Measurements from ENCODE around the gene RUNX1. TPM values are rescaled to one million over a fixed set of nuclear protein-coding genes. Genes with fewer than 3 reads are reported as not detected.

Gene RUNX1
- total and polyA plus RNA-seq, 2 of the 13 experiments (the other 11 are each of a cell fraction or from before 2014, with no cell fraction given), result 5.4 to 6.4 TPM

DNA sequence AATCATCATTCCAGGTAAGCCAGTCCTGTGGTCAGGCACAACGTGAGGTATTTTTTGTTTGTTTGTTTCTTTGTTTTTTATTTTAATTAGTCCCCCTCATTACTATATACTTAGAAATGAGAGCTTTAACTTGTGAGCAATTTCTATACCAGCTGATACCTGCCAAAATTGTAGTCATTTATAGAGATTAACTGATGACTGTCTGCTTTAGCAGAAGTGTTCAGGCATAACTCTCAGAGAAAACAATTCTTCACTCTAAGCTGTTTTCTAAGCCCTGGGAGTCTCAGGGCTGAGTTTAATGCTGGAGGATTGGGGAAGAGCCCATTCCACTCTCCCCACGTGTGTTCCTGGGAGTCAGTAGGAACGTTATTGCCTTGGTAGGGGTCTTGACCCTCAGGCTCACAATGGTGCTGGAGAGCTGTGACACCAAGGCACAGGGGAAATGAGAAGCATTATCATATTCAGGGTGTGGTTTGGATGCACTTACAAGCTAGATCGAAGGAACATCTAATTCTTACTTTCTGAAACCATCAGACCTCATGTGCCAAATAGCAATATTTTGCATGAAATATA lies 212.1 kb downstream of the RUNX1 start:
- POLR2A ChIA-PET, result interaction anchor here (0.9 to 7.2 kb wide), 12 partner anchors 19 to 204 kb away, joined by 3 to 92 read pairs (median 11); no protein-coding TSS in a partner anchor
- intact Hi-C loops (cut with micrococcal nuclease; ENCODE audit: unreplicated experiment), result loop anchor here (5.0 kb wide), 2 partner anchors 35 to 90 kb away; no protein-coding TSS in a partner anchor
- CTCF ChIA-PET (ENCODE audit: low intra/inter-chr PET ratio, low total read pairs), result no interaction called here
- DNase-seq (ENCODE audit: low spot score) (no peak), ATAC-seq (no peak), FAIRE-seq (no peak)
- peak overlapping the region; percentile 19 to 45 (median 34) for H3K4me3 ChIP-seq (replicated peaks in 1 of 3; ENCODE audit: insufficient read depth in 1 of 3, low read depth in 2 of 3, low read length in 3 of 3)
- H3K27me3 ChIP-seq (ENCODE audit: control insufficient read depth in 1 of 2, insufficient read depth in 2 of 2, low read length in 2 of 2), result no peaks in the 10 kb centered on the region
- TF ChIP-seq ARNTL (CRISPR knock-in tag; IDR thresholded peaks at IDR 0.05), result no peak
- no peak for TF ChIP-seq GTF2F1 (IDR thresholded peaks at IDR 0.05; ENCODE audit: low read length)
- TF ChIP-seq ISL2 (CRISPR knock-in tag; IDR thresholded peaks at IDR 0.05), result 0 out of 2 replicates have a peak, but pooled peaks have one; percentile 8
- WGBS (ENCODE audit: low lambda C conversion rate), result 19% methylated on average over 4 of the region's 4 CpGs
- no peak overlapping the region for H2AFZ ChIP-seq (ENCODE audit: low read length)
- peaks cover 61% of the 10 kb centered on the region for H3K4me1 ChIP-seq (ENCODE audit: insufficient read depth, low read length)
- H3K36me3 ChIP-seq (replicated peaks in 1 of 2; ENCODE audit: control insufficient read depth in 1 of 2, insufficient read depth in 2 of 2, low read length in 2 of 2), result peaks cover 10 to 44% of the 10 kb centered on the region in 2 experiments; a peak in 4 of 5 replicates
- H4K20me1 ChIP-seq (ENCODE audit: insufficient read depth, low read length), result no peaks in the 10 kb centered on the region
- in situ Hi-C loops (cut with HindIII; ENCODE audit: extremely low pct_ligation_motif_present, low pct_unique_long_range_greater_than_20kb), result no loop called here
- BruUV-seq (replicated peaks), result TSS peak; percentile 69
- peak overlapping the region; percentile 92 for H3K27ac ChIP-seq (ENCODE audit: extremely low read length, insufficient read depth, low read length)
- no peaks in the 10 kb centered on the region for H3K9me3 ChIP-seq (ENCODE audit: low read length)
- H3K79me2 ChIP-seq (ENCODE audit: insufficient read depth, low read length), result peaks cover 9% of the 10 kb centered on the region
- H3K9ac ChIP-seq (ENCODE audit: insufficient read depth, low read depth, low read length), result peak overlapping the region; percentile 71
- H3K4me2 ChIP-seq (ENCODE audit: low read depth, low read length), result peak overlapping the region; percentile 66

DNA sequence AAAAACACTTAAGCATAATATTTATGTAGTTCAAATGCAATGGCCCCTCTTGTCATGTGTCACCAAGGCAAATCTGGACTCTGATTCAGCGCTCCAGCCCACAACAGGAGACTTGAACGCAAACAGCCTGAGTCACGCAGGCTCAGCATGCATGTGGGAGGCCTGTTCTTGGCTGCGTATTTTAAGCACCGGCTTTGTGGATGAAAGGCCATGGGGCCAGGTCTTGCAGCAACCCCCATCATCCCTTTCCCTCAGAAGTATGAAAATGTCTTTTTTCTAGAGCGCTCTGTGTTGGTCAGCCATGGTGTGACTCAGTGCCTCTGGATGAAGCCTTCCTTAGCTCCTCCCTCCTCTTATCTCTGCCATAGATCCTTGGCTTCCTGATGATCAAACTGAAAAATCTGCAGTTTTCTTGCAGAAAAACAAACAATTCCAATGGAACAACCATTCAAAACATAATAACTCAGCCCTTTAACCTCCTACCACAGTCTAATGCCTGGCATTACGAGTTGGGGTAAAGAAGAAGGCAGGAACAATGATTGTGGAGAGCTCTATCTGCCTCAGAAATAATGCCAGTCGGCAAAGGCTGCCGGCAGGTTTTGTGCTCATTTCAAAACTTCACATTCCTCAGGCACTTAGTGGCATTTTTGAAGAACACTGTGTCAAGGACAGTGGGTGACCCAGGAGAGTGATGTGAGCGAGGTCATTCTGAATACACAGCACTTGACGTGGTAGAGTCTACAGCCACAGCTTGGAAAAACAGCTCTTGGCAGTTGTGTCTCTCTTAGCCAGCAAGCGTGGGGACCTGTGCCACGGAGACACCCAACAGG lies 212.8 kb downstream of the RUNX1 start:
- Histone ChIP-seq H2AFZ (ENCODE audit: low read length) (no peak overlapping the region), H3K4me2 (ENCODE audit: low read depth, low read length) (peak overlapping the region; percentile 66), H3K36me3 (replicated peaks in 1 of 2; ENCODE audit: control insufficient read depth in 1 of 2, insufficient read depth in 2 of 2, low read length in 2 of 2) (peaks cover 10 to 40% of the 10 kb centered on the region in 2 experiments; a peak in 4 of 5 replicates), H3K27me3 (ENCODE audit: control insufficient read depth in 1 of 2, insufficient read depth in 2 of 2, low read length in 2 of 2) (no peaks in the 10 kb centered on the region), H3K27ac (ENCODE audit: extremely low read length, insufficient read depth, low read length) (peak overlapping the region; percentile 92), H4K20me1 (ENCODE audit: insufficient read depth, low read length) (no peaks in the 10 kb centered on the region), H3K9me3 (ENCODE audit: low read length) (no peaks in the 10 kb centered on the region), H3K9ac (ENCODE audit: insufficient read depth, low read depth, low read length) (peak overlapping the region; percentile 71), H3K4me1 (ENCODE audit: insufficient read depth, low read length) (peaks cover 54% of the 10 kb centered on the region), H3K4me3 (replicated peaks in 1 of 3; ENCODE audit: insufficient read depth in 1 of 3, low read depth in 2 of 3, low read length in 3 of 3) (peak overlapping the region; percentile 19 to 45 (median 21)), H3K79me2 (ENCODE audit: insufficient read depth, low read length) (peaks cover 9% of the 10 kb centered on the region)
- POLR2A ChIA-PET, result interaction anchor here (0.9 to 7.2 kb wide), 12 partner anchors 18 to 204 kb away, joined by 3 to 92 read pairs (median 11); no protein-coding TSS in a partner anchor
- FAIRE-seq, result peak; percentile 93
- DNase-seq (ENCODE audit: low spot score), result peak; percentile 92
- CTCF ChIA-PET (ENCODE audit: low intra/inter-chr PET ratio, low total read pairs), result no interaction called here
- peak; percentile 92 for ATAC-seq
- in situ Hi-C loops (cut with HindIII; ENCODE audit: extremely low pct_ligation_motif_present, low pct_unique_long_range_greater_than_20kb) (no loop called here), intact Hi-C loops (cut with micrococcal nuclease; ENCODE audit: unreplicated experiment) (loop anchor here (5.0 kb wide), 2 partner anchors 34 to 89 kb away; no protein-coding TSS in a partner anchor)
- no TSS peak for BruUV-seq (replicated peaks)
- WGBS (ENCODE audit: low lambda C conversion rate), result 7% methylated on average over 9 of the region's 13 CpGs
- TF ChIP-seq, protein P1, sequence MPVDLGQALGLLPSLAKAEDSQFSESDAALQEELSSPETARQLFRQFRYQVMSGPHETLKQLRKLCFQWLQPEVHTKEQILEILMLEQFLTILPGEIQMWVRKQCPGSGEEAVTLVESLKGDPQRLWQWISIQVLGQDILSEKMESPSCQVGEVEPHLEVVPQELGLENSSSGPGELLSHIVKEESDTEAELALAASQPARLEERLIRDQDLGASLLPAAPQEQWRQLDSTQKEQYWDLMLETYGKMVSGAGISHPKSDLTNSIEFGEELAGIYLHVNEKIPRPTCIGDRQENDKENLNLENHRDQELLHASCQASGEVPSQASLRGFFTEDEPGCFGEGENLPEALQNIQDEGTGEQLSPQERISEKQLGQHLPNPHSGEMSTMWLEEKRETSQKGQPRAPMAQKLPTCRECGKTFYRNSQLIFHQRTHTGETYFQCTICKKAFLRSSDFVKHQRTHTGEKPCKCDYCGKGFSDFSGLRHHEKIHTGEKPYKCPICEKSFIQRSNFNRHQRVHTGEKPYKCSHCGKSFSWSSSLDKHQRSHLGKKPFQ (CRISPR knock-in tag; IDR thresholded peaks at IDR 0.05; ENCODE audit: insufficient replicate concordance), result no peak
- TF ChIP-seq, protein P2, sequence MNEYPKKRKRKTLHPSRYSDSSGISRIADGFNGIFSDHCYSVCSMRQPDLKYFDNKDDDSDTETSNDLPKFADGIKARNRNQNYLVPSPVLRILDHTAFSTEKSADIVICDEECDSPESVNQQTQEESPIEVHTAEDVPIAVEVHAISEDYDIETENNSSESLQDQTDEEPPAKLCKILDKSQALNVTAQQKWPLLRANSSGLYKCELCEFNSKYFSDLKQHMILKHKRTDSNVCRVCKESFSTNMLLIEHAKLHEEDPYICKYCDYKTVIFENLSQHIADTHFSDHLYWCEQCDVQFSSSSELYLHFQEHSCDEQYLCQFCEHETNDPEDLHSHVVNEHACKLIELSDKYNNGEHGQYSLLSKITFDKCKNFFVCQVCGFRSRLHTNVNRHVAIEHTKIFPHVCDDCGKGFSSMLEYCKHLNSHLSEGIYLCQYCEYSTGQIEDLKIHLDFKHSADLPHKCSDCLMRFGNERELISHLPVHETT (CRISPR knock-in tag; conservative IDR thresholded peaks at IDR 0.05), result no peak
- TF ChIP-seq HMG20B (CRISPR knock-in tag; conservative IDR thresholded peaks at IDR 0.05), result 0 out of 2 replicates have a peak, but pooled peaks have one; percentile 12
- no peak for TF ChIP-seq NR1H2 (CRISPR knock-in tag; IDR thresholded peaks at IDR 0.05; ENCODE audit: borderline replicate concordance, low read depth)
- no peak for TF ChIP-seq ZNF383 (CRISPR knock-in tag; IDR thresholded peaks at IDR 0.05; ENCODE audit: borderline replicate concordance)
- peak; percentile 66; the same call in 1 of the 2 replicates for TF ChIP-seq HDAC1 (CRISPR knock-in tag; IDR thresholded peaks at IDR 0.05)
- TF ChIP-seq ZNF329 (CRISPR knock-in tag; IDR thresholded peaks at IDR 0.05; ENCODE audit: low read depth), result no peak
- TF ChIP-seq ZNF432 (CRISPR knock-in tag; IDR thresholded peaks at IDR 0.05; ENCODE audit: borderline replicate concordance), result no peak
- TF ChIP-seq, protein P3, sequence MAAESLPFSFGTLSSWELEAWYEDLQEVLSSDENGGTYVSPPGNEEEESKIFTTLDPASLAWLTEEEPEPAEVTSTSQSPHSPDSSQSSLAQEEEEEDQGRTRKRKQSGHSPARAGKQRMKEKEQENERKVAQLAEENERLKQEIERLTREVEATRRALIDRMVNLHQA (CRISPR knock-in tag; IDR thresholded peaks at IDR 0.05), result no peak
- TF ChIP-seq ZBTB3 (CRISPR knock-in tag; IDR thresholded peaks at IDR 0.05; ENCODE audit: borderline replicate concordance, low read depth), result no peak

All from HepG2 (cell line).